GM18517 (cell line): ENCODE data around the gene LRRC4B.

Experiments used
- ATAC-seq: cut with Tn5 transposase; IDR thresholded peaks from one replicate; pipeline ENCODE4 v1.9.1; 2021; ENCODE audit warnings: mild to moderate bottlenecking, moderate library complexity; ENCODE audit not compliant: unreplicated experiment

LRRC4B gene

DNA sequence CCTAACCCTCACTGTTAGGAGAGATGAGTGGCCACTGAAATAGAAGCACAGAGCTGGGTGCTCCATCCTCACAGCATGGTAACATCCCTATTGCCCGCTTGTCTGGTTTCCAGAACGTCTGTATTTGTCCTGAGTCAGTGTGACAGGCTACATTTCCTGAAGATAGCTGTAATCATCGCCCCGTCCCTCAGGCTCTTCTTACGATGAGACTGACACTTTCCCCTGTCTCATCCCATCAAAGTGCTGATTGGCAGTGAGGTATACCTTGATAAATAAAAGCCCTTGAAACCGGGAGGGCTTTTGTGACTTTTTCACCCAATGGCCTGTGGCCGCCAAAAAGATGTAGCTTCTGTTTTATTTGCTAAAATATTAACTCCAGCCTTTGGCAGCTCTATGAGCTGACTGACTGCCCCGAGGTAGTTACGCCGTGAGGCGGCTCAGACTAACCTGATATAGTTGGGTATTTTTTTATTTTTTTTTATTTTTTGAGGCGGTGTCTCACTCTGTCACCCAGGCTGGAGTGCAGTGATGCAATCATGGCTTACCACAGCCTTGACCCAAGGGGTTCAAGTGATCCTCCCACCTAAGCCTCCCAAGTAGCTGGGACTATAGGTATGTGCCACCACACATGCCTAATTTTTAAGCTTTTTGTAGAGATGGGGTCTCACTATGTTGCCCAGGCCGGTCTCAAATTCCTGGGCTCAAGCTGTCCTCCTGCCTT is 5.7 kb upstream of the LRRC4B start:
- ATAC-seq: no peak

DNA sequence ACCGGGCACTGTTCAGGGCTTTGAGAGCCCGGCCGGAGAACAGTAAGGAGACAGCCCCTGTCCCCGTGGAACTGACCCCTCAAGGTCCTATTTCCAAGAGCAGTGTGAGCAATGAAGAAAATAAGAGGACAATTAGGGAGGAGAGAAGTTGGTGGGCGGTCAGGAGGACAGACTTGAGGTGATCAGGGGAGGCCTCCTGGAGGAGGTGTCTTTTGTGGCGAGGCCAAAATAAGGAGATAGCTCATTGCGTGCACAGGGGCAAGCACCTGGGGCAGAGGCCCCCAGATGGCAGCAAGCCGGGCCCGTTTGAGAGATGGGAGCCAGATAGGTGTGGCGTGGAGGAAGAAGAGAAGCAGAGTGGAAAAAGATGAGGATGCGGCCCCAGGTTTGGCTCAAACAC is 2.8 kb upstream of the LRRC4B start:
- ATAC-seq: no peak

DNA sequence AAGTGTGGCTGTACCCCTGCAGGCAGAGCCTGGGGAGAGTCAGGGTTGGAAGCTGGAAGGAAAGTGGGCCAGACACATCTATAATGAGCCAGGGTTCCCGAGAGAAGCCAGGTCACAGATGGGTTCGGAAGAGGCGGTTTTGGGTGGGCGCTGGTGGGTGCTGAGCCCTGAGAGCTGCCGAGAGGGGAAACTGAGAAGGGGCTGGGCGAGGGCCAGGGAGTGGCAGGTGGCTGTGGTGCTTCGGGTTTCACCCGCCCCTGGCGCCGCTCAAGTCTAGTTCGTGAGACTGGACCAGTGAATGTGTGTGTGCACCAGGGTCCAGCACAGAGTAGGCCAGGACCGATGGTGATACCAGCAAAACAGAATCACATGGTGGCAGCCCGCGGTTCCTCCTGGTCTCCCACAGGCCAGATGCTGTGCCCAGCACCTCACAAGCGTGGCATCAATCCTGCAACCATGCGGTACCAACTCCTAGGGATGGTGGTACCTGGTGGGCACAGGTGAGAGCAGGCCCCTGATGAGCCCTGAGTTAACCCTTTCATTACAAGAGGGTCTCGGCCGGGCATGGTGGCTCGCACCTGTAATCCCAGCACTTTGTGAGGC is 1.8 kb upstream of the LRRC4B start:
- ATAC-seq: no peak

DNA sequence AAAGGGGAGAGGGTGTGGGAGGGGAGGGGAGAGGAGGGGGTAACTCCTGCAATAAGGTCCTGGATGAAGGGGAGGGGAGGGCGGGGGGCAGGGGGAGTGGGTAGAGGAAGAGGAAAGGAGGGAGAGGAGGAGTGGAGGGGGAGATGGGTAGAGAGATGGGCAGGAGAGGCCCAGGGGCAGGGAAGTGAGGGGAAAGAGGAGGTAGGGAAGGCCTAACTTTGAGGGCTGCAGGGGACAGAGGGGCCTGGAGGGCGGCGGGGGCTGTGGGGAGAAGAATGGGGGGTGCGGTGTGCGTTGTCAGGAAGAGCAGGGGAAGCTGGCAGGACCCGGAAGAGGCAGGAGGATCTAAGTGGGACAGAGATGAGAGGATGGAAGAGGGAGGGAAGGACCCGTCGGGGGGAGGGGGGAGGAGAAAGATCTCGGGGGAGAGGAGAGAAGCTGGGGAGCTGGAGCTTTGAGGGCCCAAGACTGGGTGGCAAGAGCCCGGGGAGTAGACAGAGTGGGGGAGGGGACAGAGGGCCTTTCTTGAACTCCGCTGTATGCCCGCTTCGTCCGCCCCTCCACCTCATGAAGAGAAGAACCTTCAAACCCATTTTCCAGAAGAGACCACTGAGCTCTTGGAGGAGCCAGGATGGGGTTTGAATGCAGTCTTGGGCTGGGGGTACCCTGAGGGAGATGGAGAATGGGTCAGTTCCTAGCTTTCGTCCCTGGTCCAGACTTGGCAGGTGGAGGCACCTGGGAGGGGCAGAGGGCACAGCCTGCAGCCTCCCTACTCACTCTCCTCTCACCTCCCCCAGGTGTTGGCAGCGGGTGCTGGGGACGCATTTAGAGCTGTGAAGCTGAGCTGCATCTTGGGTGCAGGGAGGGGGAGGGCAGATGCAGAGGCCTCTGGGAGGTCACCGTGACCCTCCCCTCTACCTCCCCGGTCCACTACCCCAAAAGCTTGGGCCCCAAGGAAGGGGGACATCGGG is 778 bp upstream of the LRRC4B start:
- ATAC-seq: no peak

DNA sequence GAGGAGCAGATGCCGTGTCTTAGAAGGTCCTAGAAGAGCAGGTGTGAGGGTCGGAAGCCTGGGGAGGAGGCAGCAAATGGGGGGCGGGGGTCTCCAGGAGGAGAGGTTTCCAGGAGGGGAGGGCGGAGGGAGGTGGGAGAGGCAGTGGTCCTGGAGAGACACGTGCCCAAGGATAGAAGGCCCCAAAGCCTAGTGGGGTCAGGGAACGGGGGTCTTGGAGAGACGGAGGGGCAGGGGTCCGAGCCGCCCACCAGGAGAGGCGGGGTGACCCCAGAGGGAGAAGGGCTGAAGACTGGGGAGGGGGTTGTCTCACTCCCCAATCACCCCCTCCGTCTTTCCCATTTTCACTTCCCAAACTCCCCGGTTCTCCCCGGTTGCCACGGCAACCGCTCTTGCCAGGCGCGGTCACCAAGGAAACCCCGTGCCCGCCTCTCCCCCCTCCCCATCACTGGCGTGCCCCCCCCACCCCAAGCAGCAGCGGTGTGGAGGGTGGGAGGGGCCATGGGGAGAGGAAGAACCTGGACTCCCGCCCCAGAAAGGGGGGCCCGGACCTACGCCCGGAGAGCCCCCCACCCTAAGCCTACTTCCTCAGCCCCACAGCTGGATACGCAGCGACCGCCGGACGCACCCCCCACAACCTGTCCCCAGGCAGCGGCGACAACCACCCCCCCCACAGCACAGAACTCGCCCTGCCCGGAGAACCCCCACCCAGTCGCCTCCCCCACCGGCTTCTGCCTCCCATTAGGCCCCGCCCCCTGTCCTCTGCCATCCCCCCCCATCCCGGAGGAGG is 988 bp downstream of the LRRC4B start:
- ATAC-seq: no peak

DNA sequence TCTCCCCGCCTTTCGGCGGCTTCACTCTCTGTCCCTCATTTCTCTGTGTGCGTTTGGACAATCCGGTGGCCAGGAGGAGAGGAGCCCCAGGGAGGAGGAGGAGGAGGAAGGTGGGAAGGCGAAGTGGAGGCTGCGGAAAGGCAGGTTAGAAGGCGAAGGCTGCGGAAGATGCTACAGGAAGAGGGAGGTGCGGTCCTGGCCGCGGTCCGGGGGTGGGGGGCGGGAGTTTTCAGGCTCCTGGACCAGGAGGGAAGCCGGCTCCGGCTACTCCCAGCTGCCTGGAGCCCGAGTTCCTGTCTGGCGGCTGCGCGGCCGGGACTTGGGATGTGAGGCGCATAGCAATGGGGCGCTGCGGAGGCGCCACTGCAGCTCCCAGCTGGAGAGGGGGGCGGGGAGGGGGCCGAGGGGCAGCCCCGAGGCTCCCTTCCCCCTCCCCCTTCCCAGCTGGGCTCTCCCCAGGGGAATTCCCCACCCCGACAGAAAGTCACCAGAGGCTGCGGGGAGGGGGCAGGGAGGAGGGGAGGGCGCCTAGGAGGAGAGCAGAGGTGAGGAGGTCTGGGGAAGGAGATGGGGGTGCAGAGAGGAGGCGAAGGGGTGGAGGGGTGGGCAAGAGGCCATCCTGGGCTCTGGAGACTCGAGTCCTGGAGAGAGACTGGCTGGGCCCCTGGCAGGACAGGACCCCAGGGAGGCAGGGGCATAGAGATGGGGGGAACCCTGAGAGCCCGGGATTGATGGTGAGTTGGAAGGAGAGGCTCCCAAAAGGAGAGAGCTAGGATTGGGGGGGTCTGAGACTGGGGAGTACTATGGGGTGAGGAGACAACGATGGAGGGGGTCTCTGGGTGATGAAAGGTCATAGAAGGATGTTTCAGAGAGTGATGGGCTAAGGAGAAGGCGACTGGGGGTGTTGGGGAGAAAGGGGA is 2.0 kb downstream of the LRRC4B start:
- no peak for ATAC-seq

DNA sequence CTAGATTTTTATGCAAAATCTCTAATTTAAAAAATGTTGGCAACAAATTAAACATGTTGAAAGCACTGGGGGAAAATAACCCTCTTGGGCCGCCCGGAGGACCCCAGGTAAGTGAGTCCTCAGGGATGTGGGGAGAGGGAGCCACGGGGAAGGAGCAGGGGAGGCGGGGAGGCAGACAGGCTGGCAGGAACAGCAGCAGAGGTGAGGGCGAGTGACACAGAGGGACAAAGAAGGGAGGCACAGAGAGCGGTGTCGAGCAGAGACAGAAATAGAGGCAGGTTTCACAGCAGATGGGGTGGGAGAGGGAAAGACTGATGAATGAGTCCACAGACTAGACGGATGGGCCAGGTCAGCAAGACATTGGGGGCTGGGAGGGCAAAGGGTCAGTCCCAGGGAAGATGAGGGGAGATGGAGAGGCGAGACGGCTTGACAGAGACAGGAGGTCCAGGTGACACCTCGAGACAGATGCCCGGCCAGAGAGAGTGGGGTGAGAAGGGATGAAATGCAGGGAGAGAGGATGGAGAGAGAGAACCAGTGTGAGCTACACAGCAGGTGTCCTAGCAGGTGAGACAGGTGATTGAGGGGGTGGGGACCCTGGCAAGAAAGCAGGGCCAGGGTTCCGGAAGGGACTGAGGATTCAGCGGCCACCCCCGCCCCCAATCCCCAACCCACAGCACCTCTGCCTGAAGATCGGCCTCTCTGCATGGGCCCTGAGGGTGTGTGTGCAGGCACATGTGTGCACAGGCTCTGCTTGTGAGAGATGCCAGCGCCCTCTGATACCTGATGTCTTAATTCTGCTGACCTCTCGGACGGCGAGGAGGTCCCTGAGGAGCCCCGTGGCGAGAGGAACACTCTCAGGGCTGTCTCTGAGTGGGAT is 3.8 kb downstream of the LRRC4B start:
- ATAC-seq: no peak

DNA sequence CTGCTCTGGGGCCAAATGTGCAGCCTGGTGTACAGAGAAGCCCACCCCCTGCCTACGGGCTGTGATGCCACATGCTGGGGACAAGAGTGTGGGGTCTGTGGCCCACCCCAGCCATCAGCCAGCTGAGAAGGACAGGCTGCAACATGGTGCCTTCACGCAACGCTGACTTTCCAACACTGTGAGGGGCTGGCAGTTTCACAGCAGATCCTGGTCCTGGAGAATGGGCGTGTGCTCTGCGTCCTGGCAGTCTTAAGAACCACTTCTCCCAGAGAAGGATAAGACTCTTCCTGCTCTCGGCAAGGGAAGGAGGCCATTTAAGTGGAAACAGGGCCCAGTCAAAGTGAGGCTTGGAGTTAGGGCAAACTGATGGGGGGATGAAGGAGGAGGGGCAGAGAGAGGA is 4.6 kb downstream of the LRRC4B start:
- no peak for ATAC-seq

DNA sequence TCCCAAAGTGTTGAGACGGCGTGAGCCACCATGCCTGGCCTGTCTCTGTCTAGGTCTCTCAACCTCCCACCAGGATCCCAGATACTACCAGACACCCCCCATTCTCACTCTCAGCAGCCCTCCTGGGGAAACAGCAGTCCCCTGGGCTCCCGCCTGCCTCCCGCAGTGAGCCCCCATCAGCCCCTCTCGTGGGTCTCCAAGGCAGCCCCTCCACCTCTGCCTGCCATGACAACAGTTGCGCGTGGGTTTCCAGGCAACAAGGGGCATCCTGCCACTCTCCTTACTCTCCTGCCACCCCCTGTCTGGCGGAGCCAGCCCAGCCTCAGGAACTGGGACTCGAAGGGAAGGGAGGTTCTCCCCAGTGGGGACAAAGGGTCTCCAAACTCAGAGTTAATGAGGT is 5.2 kb downstream of the LRRC4B start:
- ATAC-seq: no peak

DNA sequence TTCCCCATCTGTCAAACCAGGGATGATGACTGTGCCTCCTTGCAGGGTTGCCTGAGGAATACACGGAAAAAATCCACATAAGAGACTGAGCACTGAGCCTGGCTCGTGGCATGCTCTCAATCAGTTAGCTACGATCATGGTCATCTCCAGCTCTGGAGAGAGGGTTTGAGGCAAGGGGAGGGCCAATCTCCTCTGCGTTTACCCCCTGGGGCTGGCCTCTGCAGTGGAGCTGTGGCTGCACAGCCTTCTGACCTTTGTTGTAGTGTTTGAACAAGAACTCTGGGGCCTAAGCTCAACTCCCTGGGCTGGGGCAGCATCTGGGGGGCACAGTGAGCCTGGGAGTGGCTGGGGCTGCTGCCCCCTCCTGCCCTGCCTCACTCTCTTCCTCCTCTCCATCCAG is 5.9 kb downstream of the LRRC4B start:
- ATAC-seq: no peak

DNA sequence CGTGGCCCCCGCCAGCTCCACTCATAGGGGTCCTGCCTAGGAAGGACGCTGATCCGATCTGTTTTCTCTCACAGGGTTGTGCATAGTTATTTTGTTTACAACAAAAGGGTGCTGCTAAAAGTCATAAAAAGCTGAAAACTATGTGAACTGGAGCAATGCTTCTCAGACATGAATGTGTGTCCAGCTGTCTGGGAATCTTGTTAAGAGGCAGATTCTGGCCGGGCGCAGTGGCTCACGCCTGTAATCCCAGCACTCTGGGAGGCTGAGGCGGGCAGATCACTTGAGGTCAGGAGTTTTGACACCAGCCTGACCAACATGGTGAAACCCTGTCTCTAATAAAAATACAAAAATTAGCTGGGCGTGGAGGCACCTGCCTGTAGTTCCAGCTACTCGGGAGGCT is 8.6 kb downstream of the LRRC4B start:
- ATAC-seq: no peak

DNA sequence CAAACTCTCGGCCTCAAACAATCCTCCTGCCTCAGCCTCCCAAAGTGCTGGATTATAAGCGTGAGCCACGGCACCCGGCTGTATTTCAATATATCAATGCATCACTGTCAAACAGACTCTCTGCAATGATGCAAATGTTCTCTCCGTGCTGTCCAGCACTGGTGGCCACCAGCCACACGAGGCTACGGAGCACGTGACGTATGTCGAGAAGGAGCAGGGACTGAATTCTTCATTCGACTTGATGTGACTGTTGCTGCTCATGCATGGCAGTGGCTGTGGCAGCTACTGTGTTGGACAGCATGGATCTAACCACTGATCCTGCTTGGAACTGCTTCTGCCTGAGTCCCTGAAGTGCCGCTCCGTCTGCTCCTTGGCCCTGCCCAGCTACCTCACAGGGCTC is 9.8 kb downstream of the LRRC4B start:
- ATAC-seq: no peak

DNA sequence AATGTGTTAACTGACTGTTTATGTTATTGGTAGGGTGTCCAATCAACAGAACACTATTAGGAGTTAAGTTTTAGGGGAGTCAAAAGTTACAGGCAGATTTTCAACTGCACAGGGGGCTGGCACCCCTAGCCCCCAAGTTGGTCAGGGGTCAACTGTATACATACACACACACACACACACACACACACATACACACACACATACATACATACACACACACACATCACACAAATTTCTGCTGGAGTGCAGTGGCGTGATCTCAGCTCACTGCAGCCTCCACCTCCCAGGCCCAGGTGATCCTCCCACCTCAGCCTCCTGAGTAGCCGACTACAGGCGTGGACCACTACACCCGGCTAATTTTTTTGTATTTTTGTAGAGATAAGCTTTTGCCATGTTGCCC is 10.2 kb downstream of the LRRC4B start:
- ATAC-seq: no peak

DNA sequence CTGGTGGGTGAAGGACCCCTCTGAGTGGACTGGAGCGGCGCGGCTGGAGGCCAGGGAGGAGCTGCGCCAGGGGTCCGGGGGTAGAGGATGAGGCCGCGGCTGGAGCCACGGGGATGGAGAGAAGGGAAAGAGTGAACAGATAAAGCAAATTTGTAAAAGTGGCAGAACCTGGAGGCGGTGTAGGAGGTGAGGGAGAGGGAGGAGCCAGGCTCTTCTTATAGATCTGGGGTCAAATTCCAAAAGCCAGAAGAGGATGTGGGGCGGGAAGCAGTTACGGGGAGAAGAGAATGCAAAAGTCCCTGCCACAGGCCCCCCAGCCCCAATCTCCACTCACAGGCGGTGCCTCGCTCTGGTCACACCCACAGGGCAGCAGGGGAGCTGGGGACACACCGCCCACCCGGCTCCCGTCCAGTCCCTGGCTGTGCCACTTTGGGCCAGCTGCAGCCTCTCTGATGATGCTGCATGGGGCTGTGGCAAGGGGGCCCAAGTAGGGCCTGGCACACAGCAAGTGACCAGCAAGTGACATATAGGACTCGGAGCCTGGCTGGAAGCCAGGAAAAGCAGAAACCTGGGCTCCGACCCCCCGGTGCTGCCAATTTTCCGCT is 11.1 kb downstream of the LRRC4B start:
- no peak for ATAC-seq

DNA sequence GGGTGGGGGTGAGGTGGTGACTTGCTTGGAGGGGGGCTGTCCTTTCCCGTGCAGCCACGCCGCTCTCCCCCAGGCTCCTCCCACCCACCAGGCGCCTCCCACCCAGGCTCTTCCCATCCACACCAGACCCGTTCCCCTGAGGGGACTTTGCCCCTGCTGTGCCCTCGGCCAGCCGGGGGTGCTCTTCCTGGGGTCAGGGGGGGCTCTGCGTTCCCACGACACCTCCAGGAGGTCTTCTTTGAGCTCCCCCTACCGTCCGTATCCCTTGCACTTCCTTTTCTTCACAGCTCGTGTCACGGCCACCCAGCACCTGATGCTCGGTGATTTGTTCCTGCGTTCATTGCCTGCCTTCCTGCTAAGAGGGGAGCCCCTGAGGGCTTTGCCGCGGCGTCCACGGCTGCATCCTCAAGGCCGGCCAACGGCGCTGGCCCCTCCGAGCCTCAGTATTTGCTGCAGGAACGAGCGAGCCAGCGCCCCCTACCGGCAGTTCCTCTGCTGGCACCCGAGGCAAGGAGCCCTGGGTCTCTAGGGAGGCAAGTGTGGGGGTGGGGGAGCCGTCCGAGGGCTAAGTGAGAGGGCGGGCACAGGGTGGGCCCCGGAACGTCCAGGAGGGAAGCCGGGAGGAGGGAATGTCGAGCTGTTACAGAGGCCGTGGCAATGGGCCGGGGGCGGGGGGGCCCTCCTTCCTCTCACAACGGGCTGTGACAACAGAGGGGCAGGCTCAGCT is 11.8 kb downstream of the LRRC4B start:
- ATAC-seq: no peak

DNA sequence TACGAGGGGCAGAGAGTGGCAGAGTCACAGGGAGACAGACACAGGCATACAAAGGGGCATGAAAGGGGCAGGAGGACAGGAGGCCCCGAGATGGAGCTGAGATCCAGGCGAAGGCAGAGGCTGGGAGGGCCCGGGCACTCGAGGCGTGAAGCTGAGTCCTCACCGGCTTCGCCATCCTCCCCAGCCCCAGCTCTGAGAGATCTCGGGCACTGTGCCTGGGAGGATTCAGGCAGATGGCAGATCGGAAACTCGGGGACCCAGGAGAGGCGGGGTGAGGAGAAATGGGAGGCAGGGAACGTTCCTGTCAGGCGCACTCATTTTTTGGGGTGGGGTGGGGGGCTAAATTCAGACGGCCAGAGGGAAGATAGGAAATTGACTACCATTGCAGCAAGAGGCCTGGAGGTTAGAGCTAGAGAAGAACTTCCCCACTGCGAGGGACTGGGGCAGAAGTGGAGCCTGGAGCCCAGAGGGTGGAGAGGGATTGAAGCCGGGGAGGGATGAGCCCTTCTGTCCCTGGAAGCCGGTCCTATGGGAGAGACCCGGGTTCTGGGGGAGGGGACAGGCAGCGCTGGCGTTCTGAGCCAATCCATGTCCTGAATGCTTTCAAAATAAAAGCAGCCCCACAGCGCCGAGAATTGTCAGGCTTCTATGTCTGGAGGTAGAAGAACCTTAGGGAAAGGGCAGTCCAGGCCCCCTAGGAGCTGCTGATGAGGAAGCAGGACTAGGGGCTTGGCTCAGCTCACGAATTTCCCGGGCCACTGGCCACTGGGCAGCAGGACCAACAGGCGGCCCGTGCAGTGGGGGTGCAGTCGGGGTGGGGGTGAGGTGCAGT is 12.6 kb downstream of the LRRC4B start:
- ATAC-seq: no peak

DNA sequence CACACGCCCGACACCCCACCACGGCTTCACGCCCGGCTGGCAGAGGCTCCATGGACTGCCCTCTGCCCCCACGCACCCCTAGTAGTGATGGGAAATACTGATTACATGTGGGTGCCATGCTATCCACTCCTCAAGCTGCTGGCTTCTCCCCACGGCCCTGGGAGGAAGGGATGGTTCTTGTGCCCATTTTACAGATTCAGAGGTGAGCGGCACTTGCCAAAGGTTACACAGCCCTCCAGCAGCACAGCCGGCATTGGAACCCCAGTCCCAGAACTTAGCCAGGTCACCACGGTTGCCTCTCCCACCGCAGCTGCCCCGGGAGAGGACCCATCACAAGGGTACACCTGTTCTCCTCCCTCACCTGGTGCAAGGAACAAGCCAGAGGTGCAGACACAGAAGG is 13.2 kb downstream of the LRRC4B start:
- no peak for ATAC-seq
